ENCODE measurements around the gene ITPRIP.

ITPRIP gene

DNA sequence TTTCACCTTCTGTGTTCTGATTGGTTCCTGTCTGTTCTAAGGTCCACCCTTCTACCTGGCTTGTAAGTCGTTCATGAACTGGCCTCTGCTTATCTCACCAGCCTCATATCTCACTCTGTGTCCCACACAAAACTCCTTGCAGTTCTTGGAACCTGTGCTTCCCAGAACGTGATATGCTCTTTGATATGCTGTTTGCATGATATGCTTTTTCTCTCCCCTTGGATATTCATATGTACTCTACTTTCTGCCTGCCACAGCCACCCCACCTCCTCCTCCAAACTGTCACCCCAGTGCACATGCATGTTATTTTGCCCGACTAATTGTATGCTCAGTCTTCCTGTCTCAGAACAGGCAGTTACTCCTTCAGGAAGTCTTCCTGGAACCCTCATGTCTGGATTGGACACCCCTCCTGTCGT lies 1.9 kb upstream of the ITPRIP start:
- no peak for ATAC-seq
- TF ChIP-seq TOX (CRISPR knock-in tag; IDR thresholded peaks at IDR 0.05; ENCODE audit: borderline replicate concordance) = no peak
- TF ChIP-seq, protein P1, sequence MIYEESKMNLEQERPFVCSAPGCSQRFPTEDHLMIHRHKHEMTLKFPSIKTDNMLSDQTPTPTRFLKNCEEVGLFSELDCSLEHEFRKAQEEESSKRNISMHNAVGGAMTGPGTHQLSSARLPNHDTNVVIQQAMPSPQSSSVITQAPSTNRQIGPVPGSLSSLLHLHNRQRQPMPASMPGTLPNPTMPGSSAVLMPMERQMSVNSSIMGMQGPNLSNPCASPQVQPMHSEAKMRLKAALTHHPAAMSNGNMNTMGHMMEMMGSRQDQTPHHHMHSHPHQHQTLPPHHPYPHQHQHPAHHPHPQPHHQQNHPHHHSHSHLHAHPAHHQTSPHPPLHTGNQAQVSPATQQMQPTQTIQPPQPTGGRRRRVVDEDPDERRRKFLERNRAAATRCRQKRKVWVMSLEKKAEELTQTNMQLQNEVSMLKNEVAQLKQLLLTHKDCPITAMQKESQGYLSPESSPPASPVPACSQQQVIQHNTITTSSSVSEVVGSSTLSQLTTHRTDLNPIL (CRISPR knock-in tag; IDR thresholded peaks at IDR 0.05; ENCODE audit: low read depth) = no peak
- TF ChIP-seq, protein P2, sequence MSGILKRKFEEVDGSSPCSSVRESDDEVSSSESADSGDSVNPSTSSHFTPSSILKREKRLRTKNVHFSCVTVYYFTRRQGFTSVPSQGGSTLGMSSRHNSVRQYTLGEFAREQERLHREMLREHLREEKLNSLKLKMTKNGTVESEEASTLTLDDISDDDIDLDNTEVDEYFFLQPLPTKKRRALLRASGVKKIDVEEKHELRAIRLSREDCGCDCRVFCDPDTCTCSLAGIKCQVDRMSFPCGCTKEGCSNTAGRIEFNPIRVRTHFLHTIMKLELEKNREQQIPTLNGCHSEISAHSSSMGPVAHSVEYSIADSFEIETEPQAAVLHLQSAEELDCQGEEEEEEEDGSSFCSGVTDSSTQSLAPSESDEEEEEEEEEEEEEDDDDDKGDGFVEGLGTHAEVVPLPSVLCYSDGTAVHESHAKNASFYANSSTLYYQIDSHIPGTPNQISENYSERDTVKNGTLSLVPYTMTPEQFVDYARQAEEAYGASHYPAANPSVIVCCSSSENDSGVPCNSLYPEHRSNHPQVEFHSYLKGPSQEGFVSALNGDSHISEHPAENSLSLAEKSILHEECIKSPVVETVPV (CRISPR knock-in tag; IDR thresholded peaks at IDR 0.05) = no peak
- no peak for TF ChIP-seq CSDC2 (CRISPR knock-in tag; IDR thresholded peaks at IDR 0.05)
- no peak for TF ChIP-seq ZNF565 (CRISPR knock-in tag; conservative IDR thresholded peaks at IDR 0.05; ENCODE audit: low read depth)
- no peak for TF ChIP-seq ISL1 (CRISPR knock-in tag; IDR thresholded peaks at IDR 0.05)
- TF ChIP-seq OSR1 (CRISPR knock-in tag; IDR thresholded peaks at IDR 0.05) = no peak
- TF ChIP-seq, protein P3, sequence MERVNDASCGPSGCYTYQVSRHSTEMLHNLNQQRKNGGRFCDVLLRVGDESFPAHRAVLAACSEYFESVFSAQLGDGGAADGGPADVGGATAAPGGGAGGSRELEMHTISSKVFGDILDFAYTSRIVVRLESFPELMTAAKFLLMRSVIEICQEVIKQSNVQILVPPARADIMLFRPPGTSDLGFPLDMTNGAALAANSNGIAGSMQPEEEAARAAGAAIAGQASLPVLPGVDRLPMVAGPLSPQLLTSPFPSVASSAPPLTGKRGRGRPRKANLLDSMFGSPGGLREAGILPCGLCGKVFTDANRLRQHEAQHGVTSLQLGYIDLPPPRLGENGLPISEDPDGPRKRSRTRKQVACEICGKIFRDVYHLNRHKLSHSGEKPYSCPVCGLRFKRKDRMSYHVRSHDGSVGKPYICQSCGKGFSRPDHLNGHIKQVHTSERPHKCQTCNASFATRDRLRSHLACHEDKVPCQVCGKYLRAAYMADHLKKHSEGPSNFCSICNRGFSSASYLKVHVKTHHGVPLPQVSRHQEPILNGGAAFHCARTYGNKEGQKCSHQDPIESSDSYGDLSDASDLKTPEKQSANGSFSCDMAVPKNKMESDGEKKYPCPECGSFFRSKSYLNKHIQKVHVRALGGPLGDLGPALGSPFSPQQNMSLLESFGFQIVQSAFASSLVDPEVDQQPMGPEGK (CRISPR knock-in tag; IDR thresholded peaks at IDR 0.05; ENCODE audit: borderline replicate concordance) = no peak
- no peak for TF ChIP-seq ZNF70 (CRISPR knock-in tag; IDR thresholded peaks at IDR 0.05)
- TF ChIP-seq BACH2 (CRISPR knock-in tag; IDR thresholded peaks at IDR 0.05; ENCODE audit: borderline replicate concordance) = no peak
- TF ChIP-seq PPARA (CRISPR knock-in tag; IDR thresholded peaks at IDR 0.05; ENCODE audit: borderline replicate concordance) = no peak
- TF ChIP-seq TCF4 (CRISPR knock-in tag; IDR thresholded peaks at IDR 0.05; ENCODE audit: borderline replicate concordance) = no peak
- no peak for TF ChIP-seq ZFP30 (CRISPR knock-in tag; IDR thresholded peaks at IDR 0.05)
- TF ChIP-seq, protein P4, sequence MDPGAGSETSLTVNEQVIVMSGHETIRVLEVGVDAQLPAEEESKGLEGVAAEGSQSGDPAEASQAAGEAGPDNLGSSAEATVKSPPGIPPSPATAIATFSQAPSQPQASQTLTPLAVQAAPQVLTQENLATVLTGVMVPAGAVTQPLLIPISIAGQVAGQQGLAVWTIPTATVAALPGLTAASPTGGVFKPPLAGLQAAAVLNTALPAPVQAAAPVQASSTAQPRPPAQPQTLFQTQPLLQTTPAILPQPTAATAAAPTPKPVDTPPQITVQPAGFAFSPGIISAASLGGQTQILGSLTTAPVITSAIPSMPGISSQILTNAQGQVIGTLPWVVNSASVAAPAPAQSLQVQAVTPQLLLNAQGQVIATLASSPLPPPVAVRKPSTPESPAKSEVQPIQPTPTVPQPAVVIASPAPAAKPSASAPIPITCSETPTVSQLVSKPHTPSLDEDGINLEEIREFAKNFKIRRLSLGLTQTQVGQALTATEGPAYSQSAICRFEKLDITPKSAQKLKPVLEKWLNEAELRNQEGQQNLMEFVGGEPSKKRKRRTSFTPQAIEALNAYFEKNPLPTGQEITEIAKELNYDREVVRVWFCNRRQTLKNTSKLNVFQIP (CRISPR knock-in tag; IDR thresholded peaks at IDR 0.05; ENCODE audit: borderline replicate concordance, low read depth) = no peak
- TF ChIP-seq, protein P5, sequence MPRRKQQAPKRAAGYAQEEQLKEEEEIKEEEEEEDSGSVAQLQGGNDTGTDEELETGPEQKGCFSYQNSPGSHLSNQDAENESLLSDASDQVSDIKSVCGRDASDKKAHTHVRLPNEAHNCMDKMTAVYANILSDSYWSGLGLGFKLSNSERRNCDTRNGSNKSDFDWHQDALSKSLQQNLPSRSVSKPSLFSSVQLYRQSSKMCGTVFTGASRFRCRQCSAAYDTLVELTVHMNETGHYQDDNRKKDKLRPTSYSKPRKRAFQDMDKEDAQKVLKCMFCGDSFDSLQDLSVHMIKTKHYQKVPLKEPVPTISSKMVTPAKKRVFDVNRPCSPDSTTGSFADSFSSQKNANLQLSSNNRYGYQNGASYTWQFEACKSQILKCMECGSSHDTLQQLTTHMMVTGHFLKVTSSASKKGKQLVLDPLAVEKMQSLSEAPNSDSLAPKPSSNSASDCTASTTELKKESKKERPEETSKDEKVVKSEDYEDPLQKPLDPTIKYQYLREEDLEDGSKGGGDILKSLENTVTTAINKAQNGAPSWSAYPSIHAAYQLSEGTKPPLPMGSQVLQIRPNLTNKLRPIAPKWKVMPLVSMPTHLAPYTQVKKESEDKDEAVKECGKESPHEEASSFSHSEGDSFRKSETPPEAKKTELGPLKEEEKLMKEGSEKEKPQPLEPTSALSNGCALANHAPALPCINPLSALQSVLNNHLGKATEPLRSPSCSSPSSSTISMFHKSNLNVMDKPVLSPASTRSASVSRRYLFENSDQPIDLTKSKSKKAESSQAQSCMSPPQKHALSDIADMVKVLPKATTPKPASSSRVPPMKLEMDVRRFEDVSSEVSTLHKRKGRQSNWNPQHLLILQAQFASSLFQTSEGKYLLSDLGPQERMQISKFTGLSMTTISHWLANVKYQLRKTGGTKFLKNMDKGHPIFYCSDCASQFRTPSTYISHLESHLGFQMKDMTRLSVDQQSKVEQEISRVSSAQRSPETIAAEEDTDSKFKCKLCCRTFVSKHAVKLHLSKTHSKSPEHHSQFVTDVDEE (CRISPR knock-in tag; IDR thresholded peaks at IDR 0.05) = no peak
- no peak for TF ChIP-seq ZFP3 (CRISPR knock-in tag; IDR thresholded peaks at IDR 0.05)

DNA sequence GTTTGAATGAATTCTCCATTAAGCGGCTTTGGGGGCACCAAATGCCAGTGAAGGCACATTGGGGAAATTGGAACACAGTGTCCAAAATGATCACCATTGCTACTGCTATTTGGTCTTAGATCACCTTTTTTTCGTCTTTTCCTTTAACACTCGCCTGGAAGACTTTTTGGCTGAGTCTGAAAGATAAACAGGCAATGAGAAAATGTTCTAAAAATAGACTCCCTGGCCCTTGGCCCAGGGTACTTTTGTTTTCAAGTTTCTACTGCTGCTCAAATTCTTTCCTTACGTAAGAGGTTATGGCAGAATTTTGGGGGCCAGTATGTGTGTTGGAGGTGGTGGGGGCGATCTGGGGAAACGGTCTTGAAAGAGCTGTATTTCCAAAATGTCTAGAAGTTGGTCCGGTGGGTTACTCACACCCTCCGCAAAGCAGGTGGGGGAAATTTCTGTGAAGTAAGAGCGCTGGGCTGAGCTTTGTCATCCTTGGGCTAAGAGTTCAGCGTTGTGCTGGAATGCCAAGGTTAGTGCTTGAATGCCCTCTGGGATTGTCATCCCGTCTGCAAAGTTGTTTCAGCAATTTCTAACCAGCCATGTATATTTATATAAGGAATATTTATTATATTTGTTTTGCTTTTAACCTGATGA lies 1.3 kb upstream of the ITPRIP start:
- TF ChIP-seq ARNTL (CRISPR knock-in tag; IDR thresholded peaks at IDR 0.05; ENCODE audit: borderline replicate concordance, low read depth) = no peak
- TF ChIP-seq BACH2 (CRISPR knock-in tag; IDR thresholded peaks at IDR 0.05; ENCODE audit: borderline replicate concordance) = no peak
- no peak for TF ChIP-seq CSDC2 (CRISPR knock-in tag; IDR thresholded peaks at IDR 0.05)
- TF ChIP-seq, protein P3 (CRISPR knock-in tag; IDR thresholded peaks at IDR 0.05; ENCODE audit: borderline replicate concordance) = no peak
- ATAC-seq = no peak

DNA sequence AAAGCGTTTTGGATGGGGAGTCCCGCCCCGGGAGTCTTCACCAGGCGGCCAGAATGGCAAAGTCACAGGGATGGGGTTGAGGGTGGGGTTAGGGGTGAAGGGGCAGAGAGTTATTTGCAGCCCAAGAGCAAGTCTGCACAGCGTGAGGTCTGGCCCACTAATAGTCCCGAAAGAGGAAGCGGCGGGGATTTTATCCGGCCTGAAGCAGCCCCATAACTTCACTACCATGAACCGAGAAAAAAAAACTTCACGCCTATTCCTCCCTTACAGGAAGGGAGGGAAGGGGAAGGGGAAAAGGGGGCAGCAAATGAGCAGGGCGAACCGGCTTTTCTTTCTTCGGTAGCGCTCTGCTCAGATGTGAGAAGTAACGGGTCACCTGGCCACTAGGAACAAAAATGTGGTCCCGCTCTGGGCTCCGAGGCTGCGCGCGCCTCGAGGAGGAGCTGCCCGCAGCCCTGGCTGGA lies 712 bp downstream of the ITPRIP start:
- TF ChIP-seq BACH2 (CRISPR knock-in tag; IDR thresholded peaks at IDR 0.05; ENCODE audit: borderline replicate concordance) (no peak), GLIS3 (CRISPR knock-in tag; IDR thresholded peaks at IDR 0.05) (no peak), TOX (CRISPR knock-in tag; IDR thresholded peaks at IDR 0.05; ENCODE audit: borderline replicate concordance) (no peak), CSDC2 (CRISPR knock-in tag; IDR thresholded peaks at IDR 0.05) (no peak), ISL1 (CRISPR knock-in tag; IDR thresholded peaks at IDR 0.05) (no peak)
- TF ChIP-seq, protein P5 (CRISPR knock-in tag; IDR thresholded peaks at IDR 0.05) = no peak
- TF ChIP-seq, protein P1 (CRISPR knock-in tag; IDR thresholded peaks at IDR 0.05; ENCODE audit: low read depth) = no peak
- peak; percentile 71 for ATAC-seq
